Measurements from ENCODE around the gene NUMB.

Gene NUMB

GRCh38 chr14:73293782-73294781 lies 164.3 kb downstream of the NUMB start:
- no peak for DNase-seq (ENCODE audit: low read depth in 2 of 2, low spot score in 1 of 2)

- DNase-seq (ENCODE audit: low read depth in 2 of 2, low spot score in 1 of 2) = no peak
Observed at GRCh38 chr14:73290279-73290678, 168.1 kb downstream of the NUMB start.

GRCh38 chr14:73289729-73290128 lies 168.6 kb downstream of the NUMB start:
- no peak for DNase-seq (ENCODE audit: low read depth in 2 of 2, low spot score in 1 of 2)

GRCh38 chr14:73289308-73289707 lies 169.0 kb downstream of the NUMB start:
- DNase-seq (ENCODE audit: low read depth in 2 of 2, low spot score in 1 of 2) = no peak

GRCh38 chr14:73287071-73287470 lies 171.3 kb downstream of the NUMB start:
- DNase-seq (ENCODE audit: low read depth in 2 of 2, low spot score in 1 of 2) = no peak

GRCh38 chr14:73286598-73286997 lies 171.7 kb downstream of the NUMB start:
- no peak for DNase-seq (ENCODE audit: low read depth in 2 of 2, low spot score in 1 of 2)

- DNase-seq (ENCODE audit: low read depth in 2 of 2, low spot score in 1 of 2) = no peak
Observed at GRCh38 chr14:73285979-73286378, 172.4 kb downstream of the NUMB start.

- DNase-seq (ENCODE audit: low read depth in 2 of 2, low spot score in 1 of 2) = no peak
Observed at GRCh38 chr14:73283608-73284379, 174.6 kb downstream of the NUMB start.

GRCh38 chr14:73280903-73281302 lies 177.4 kb downstream of the NUMB start:
- DNase-seq (ENCODE audit: low read depth in 2 of 2, low spot score in 1 of 2) = no peak

GRCh38 chr14:73277376-73277775 lies 181.0 kb downstream of the NUMB start:
- DNase-seq (ENCODE audit: low read depth in 2 of 2, low spot score in 1 of 2) = no peak

GRCh38 chr14:73276836-73277235 lies 181.5 kb downstream of the NUMB start:
- DNase-seq (ENCODE audit: low read depth in 2 of 2, low spot score in 1 of 2) = no peak

GRCh38 chr14:73273799-73274198 lies 184.5 kb downstream of the NUMB start:
- DNase-seq (ENCODE audit: low read depth in 2 of 2, low spot score in 1 of 2) = no peak

- no peak for DNase-seq (ENCODE audit: low read depth in 2 of 2, low spot score in 1 of 2)
Observed at GRCh38 chr14:73272393-73272792, 186.0 kb downstream of the NUMB start.

- DNase-seq (ENCODE audit: low read depth in 2 of 2, low spot score in 1 of 2) = no peak
Observed at GRCh38 chr14:73269729-73270531, 188.4 kb downstream of the NUMB start.

GRCh38 chr14:73267474-73267873 lies 190.9 kb downstream of the NUMB start:
- DNase-seq (ENCODE audit: low read depth in 2 of 2, low spot score in 1 of 2) = no peak

- DNase-seq (ENCODE audit: low read depth in 2 of 2, low spot score in 1 of 2) = no peak
Observed at GRCh38 chr14:73266317-73266716, 192.0 kb downstream of the NUMB start.

GRCh38 chr14:73265721-73266046 lies 192.7 kb downstream of the NUMB start:
- no peak for DNase-seq (ENCODE audit: low read depth in 2 of 2, low spot score in 1 of 2)

GRCh38 chr14:73264885-73265720 lies 193.2 kb downstream of the NUMB start:
- no peak for DNase-seq (ENCODE audit: low read depth in 2 of 2, low spot score in 1 of 2)

GRCh38 chr14:73264080-73264884 lies 194.1 kb downstream of the NUMB start:
- no peak for DNase-seq (ENCODE audit: low read depth in 2 of 2, low spot score in 1 of 2)

GRCh38 chr14:73263606-73264005 lies 194.7 kb downstream of the NUMB start:
- no peak for DNase-seq (ENCODE audit: low read depth in 2 of 2, low spot score in 1 of 2)
